VCaP (cell line): ENCODE measurements around the gene RSU1.

Experiments used
- H3K27ac ChIP-seq: fragments of 450-650 bp; 2 replicates; pipeline ENCODE4 v1.5.1; 2017
- TF ChIP-seq, protein P1 (sequence below): fragments of 450-650 bp; conservative IDR thresholded peaks from 2 replicates; pipeline ENCODE4 v1.5.1; 2017; ENCODE audit warnings: mild to moderate bottlenecking, moderate library complexity

RSU1 gene

DNA sequence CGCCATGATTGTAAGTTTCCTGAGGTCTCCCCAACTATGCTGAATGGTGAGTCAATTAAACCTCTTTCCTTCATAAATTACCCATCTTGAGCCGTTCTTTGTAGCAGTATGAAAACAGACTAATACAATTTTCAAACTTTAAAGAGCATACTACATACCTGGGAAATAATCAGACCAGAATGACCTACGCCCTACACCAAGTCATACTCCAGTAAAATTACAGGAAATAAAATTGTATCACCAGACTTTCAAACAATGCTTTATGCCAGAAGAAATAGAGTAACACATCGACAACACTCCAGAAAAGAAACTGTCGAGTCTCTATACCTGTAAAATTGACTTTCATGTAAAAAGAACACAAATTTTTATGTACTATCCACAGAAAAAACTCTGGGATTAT, 18.7 kb downstream of the RSU1 start:
- TF ChIP-seq, protein P1, sequence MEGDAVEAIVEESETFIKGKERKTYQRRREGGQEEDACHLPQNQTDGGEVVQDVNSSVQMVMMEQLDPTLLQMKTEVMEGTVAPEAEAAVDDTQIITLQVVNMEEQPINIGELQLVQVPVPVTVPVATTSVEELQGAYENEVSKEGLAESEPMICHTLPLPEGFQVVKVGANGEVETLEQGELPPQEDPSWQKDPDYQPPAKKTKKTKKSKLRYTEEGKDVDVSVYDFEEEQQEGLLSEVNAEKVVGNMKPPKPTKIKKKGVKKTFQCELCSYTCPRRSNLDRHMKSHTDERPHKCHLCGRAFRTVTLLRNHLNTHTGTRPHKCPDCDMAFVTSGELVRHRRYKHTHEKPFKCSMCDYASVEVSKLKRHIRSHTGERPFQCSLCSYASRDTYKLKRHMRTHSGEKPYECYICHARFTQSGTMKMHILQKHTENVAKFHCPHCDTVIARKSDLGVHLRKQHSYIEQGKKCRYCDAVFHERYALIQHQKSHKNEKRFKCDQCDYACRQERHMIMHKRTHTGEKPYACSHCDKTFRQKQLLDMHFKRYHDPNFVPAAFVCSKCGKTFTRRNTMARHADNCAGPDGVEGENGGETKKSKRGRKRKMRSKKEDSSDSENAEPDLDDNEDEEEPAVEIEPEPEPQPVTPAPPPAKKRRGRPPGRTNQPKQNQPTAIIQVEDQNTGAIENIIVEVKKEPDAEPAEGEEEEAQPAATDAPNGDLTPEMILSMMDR, result no peak
- H3K27ac ChIP-seq, result no peak overlapping the region

DNA sequence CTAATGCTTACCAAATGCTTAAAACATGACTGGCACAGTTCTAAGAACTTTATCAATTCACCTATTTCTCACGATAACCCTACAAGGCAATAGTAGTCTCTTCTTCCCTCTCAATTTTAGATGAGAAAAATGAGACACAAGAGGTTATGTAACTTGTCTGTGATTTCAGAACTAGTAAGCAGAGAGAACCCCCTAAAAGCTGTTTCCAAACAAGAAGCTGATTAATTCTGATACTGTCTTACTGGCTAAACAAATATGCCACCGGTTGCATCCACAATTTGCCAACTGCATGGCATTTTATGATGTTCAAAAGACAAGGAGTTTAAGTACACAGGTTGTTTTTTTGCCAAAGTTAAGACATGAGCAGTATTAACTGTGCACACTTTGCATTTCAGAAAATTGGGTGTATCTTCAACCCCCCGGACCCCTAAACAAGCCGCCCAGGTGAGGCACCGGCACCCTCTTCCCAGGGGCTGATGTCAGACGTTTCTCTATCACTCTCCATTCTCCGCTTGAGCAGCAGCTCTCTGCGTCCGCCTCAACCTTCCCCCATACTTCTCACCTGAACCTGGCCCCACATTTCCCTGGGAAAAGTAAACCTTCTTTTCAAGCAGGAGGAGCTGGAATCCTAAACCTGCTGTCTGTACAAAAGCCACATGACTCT, 21.7 kb downstream of the RSU1 start:
- TF ChIP-seq, protein P1, result no peak

DNA sequence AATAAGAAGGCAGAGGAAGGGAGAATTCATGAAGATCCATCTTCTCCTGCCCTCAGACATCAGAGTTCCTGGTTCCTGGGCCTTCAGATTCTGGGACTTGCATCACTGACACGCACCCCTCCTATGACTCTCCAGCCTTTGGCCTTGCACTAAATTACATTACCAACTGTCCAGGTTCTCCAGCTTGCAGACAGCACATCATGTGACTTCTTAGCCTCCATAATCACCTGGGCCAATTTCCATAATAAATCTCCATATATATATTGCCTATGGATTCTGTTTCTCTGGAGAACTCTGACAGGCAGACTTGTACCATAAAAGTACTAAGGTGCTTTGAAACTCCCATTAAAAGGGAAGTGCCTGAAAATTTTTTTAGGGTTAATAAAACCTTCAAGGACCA, 23.2 kb downstream of the RSU1 start:
- TF ChIP-seq, protein P1, result no peak
- H3K27ac ChIP-seq, result no peak overlapping the region

More for the DNA sequence above, 21.7 kb downstream of the RSU1 start:
- H3K27ac ChIP-seq, result no peak overlapping the region

DNA sequence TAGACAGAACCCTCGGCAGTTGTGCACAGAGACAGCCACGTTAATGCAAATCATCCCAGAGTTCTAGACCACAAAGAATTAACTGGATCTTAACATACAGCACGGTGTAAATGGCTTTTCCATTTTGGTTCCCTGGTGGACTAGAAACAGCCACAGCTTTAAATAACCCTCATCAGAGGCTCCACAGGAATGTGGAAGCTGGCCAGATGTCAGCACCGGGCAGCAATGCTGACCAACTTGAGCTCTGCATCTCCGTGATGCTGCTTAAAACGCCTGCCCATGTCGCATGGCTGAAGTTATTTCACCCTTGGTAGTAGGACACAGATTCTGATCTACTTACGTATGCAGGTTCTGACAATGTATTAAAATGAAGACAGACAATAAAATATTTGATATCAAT, 24.5 kb downstream of the RSU1 start:
- TF ChIP-seq, protein P1, result no peak
- no peak overlapping the region for H3K27ac ChIP-seq

DNA sequence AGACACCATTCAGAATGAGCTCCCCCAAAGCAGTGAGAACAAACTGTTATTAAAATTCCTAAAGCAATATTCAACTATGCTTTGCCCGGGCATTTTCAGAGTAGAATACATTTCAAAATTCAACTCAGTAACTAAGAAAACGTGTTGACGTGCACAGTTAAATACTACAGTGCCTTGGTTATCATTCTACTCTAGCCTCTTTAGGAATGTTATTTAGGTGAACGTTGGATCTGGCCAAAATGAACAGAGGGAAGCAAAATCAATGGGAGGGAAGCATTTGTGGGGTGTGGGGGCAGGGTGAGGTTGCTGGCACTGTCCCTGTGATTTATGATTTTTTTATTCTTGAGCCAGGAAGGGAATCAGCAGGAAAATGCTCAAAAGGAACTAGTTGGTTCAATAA, 27.5 kb downstream of the RSU1 start:
- H3K27ac ChIP-seq, result no peak overlapping the region
- TF ChIP-seq, protein P1, result no peak

DNA sequence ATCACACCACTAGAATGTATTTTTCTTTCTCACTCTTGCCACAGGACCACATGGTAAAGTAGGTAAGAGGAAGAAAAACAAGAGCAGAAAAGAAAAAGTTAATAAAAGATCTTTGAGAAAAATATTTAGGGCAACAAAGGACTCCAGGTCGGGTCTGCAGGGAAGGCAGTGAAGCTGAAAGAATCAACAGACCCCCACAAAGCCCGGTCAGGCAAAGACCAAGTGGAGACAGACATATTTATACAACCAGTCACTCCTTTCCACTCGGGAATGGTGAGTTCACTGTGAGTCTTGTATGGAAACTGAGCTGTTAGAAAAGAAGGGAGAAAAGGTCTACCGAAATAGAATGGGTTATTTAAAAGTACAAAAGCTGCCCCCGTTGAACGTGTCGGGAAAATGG, 28.0 kb downstream of the RSU1 start:
- no peak overlapping the region for H3K27ac ChIP-seq
- TF ChIP-seq, protein P1, result no peak

DNA sequence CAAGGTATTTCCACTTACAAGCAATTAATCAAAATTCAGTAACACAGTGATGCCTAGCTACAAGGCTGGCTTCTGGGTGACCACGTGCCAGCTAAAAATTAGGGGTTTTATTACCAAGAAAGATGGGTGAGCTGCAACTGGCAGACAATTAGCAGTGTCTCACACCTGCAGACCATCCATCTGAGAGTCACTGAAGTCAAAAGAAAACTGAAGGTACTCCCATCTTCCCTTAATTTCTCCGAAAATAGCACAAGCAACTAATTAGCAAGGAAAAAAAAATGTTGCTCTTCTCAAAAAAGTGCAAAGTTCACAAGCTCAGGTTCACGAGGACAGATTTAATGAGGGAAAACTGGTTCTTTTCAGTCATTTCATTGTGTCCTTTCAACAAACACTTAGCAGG, 28.4 kb downstream of the RSU1 start:
- TF ChIP-seq, protein P1, result no peak
- no peak overlapping the region for H3K27ac ChIP-seq
